K562 (cell line): ENCODE results near the gene TOR1B. TPM values are rescaled to one million over a fixed set of nuclear protein-coding genes. Genes with fewer than 3 reads are reported as not detected.
A peak's percentile ranks its signal among the peaks of the same experiment; 100 is the strongest.

ENCODE experiments used
- EGR1 ChIP-seq: fragments of 450-650 bp; conservative IDR thresholded peaks from 2 replicates; pipeline ENCODE4 v1.6.1; 2017; ENCODE audit warnings: mild to moderate bottlenecking
- FOXA3 ChIP-seq, 2 experiments: fragments of 450-650 bp in 1 of 2; sonication (generic) in 1 of 2; formaldehyde crosslinking; IDR thresholded peaks in 1 of 2; conservative IDR thresholded peaks in 1 of 2; 2 replicates each; pipeline versions ENCODE4 v1.4.0 to v1.8.0; 2020 to 2022; ENCODE audit warnings: mild to moderate bottlenecking in 2 of 2, missing genetic modification reagents in 1 of 2
- KDM2B ChIP-seq: fragments of 250-450 bp; sonication (Bioruptor Pico); IDR thresholded peaks from 2 replicates; pipeline ENCODE4 v1.8.0; 2021; ENCODE audit warnings: mild to moderate bottlenecking, moderate library complexity
- KLF6 ChIP-seq: fragments of 250-450 bp; sonication (Bioruptor Pico); IDR thresholded peaks from 2 replicates; pipeline ENCODE4 v1.4.0; 2020; ENCODE audit warnings: mild to moderate bottlenecking, moderate library complexity, borderline replicate concordance
- MEIS2 ChIP-seq: fragments of 450-650 bp; IDR thresholded peaks from 2 replicates; pipeline ENCODE4 v1.6.1; 2014; ENCODE audit warnings: mild to moderate bottlenecking; ENCODE audit not compliant: partially characterized antibody
- NFE2L1 ChIP-seq: fragments of 450-650 bp; IDR thresholded peaks from 2 replicates; pipeline ENCODE4 v1.6.1; 2016; ENCODE audit warnings: missing genetic modification characterization, low read depth, mild to moderate bottlenecking, missing compliant biosample characterization, moderate library complexity, borderline replicate concordance
- NR0B1 ChIP-seq: fragments of 450-650 bp; IDR thresholded peaks from one replicate; pipeline ENCODE4 v1.6.1; 2018; ENCODE audit warnings: mild to moderate bottlenecking, moderate library complexity; ENCODE audit not compliant: partially characterized antibody
- NR2C1 ChIP-seq, 2 experiments: fragments of 450-650 bp; IDR thresholded peaks; 2 replicates each; pipeline ENCODE4 v1.6.1; 2017; ENCODE audit warnings: mild to moderate bottlenecking in 2 of 2, antibody characterized with exemption in 1 of 2, inconsistent platforms in 1 of 2, missing compliant biosample characterization in 1 of 2, missing genetic modification characterization in 1 of 2
- SMAD1 ChIP-seq: fragments of 150-350 bp; IDR thresholded peaks from 2 replicates; pipeline ENCODE4 v1.6.1; 2014; ENCODE audit warnings: low read length, low read depth; ENCODE audit not compliant: partially characterized antibody
- TFAP4 ChIP-seq: sonication (generic); formaldehyde crosslinking; IDR thresholded peaks from 2 replicates; pipeline ENCODE4 v1.8.0; 2022; ENCODE audit warnings: missing genetic modification reagents, mild to moderate bottlenecking, moderate library complexity, borderline replicate concordance
- ZC3H4 ChIP-seq: sonication (generic); formaldehyde crosslinking; IDR thresholded peaks from 2 replicates; pipeline ENCODE4 v1.9.0; 2021; ENCODE audit warnings: missing genetic modification reagents, borderline replicate concordance
- ZNF311 ChIP-seq: fragments of 250-450 bp; sonication (Bioruptor Pico); IDR thresholded peaks from 2 replicates; pipeline ENCODE4 v1.4.0; 2020; ENCODE audit warnings: mild to moderate bottlenecking, moderate library complexity
- ZNF384 ChIP-seq: IDR thresholded peaks from 2 replicates; pipeline ENCODE4 v1.6.1; 2012; ENCODE audit warnings: low read depth, low read length, improper control_type of control experiment
- polyA plus RNA-seq, 8 experiments: library from polyadenylated mRNA; depleted of rRNA in 4 of 8; stranded (reverse) in 5 of 8; unstranded in 3 of 8; fragments of >200 nt; fragmentation: Nextera tagmentation in 2 of 8; fragmentation: Illumina TruSeq in 1 of 8; extraction: Ambion mirVana in 2 of 8; extraction: Trizol in 1 of 8; gene quantifications; 2 replicates each; pipeline versions ENCODE4 v1.2.1 to v1.2.3, GENCODE V29; 2011 to 2014; ENCODE audit warnings: inconsistent platforms in 1 of 8, missing spikeins in 1 of 8
- total RNA-seq, 7 experiments: library from RNA; depleted of rRNA in 6 of 7; stranded (reverse); fragments of >200 nt in 6 of 7; fragmentation: Illumina TruSeq in 2 of 7; extraction: Trizol in 2 of 7; gene quantifications; 2 replicates each; pipeline versions ENCODE4 v1.2.1 to v1.2.3, GENCODE V29; 2011 to 2021; ENCODE audit warnings: low replicate concordance in 1 of 7
- TF ChIP-seq, protein P1 (sequence below): sonication (generic); IDR thresholded peaks from 2 replicates; pipeline ENCODE4 v1.6.1; 2016
- TF ChIP-seq, protein P2 (sequence below), 3 experiments: IDR thresholded peaks in 2 of 3; conservative IDR thresholded peaks in 1 of 3; 2 replicates each; pipeline ENCODE4 v1.5.1; 2011 to 2012; ENCODE audit warnings: low read length in 3 of 3, mild to moderate bottlenecking in 3 of 3, control low read depth in 2 of 3, improper control_type of control experiment in 1 of 3, inconsistent platforms in 1 of 3, low read depth in 1 of 3, mixed read lengths in 1 of 3, moderate library complexity in 1 of 3; ENCODE audit not compliant: insufficient read depth in 2 of 3
- TF ChIP-seq, protein P3 (sequence below), 2 experiments: fragments of 150-350 bp in 1 of 2; IDR thresholded peaks; 2 replicates each; pipeline ENCODE4 v1.6.1; 2012 to 2016; ENCODE audit warnings: low read depth in 2 of 2, low read length in 2 of 2, mild to moderate bottlenecking in 1 of 2, moderate library complexity in 1 of 2

The TOR1B gene
- total and polyA plus RNA-seq, 9 of the 15 experiments (the other 6 are each of a cell fraction or from before 2014, with no cell fraction given), result 4.2 to 36.5 (median 24.6) TPM

- TF ChIP-seq, protein P1, sequence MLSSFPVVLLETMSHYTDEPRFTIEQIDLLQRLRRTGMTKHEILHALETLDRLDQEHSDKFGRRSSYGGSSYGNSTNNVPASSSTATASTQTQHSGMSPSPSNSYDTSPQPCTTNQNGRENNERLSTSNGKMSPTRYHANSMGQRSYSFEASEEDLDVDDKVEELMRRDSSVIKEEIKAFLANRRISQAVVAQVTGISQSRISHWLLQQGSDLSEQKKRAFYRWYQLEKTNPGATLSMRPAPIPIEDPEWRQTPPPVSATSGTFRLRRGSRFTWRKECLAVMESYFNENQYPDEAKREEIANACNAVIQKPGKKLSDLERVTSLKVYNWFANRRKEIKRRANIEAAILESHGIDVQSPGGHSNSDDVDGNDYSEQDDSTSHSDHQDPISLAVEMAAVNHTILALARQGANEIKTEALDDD, result peak; percentile 28; the same call in 1 of the 2 replicates
- TF ChIP-seq KLF6 (CRISPR knock-in tag), result no peak
- TF ChIP-seq EGR1, result no peak
- peak; percentile 74 for TF ChIP-seq TFAP4 (CRISPR knock-in tag)
- no peak for TF ChIP-seq NFE2L1 (tag)
- peak; percentile 80; the same call in 1 of the 2 replicates for TF ChIP-seq ZC3H4 (CRISPR knock-in tag)
- no peak for TF ChIP-seq SMAD1
- peak; percentile 54 for TF ChIP-seq MEIS2
- no peak for TF ChIP-seq FOXA3 (CRISPR knock-in tag; conservative IDR thresholded peaks at IDR 0.05 in 1 of 2, IDR thresholded peaks at IDR 0.05 in 1 of 2)
- TF ChIP-seq, protein P2, sequence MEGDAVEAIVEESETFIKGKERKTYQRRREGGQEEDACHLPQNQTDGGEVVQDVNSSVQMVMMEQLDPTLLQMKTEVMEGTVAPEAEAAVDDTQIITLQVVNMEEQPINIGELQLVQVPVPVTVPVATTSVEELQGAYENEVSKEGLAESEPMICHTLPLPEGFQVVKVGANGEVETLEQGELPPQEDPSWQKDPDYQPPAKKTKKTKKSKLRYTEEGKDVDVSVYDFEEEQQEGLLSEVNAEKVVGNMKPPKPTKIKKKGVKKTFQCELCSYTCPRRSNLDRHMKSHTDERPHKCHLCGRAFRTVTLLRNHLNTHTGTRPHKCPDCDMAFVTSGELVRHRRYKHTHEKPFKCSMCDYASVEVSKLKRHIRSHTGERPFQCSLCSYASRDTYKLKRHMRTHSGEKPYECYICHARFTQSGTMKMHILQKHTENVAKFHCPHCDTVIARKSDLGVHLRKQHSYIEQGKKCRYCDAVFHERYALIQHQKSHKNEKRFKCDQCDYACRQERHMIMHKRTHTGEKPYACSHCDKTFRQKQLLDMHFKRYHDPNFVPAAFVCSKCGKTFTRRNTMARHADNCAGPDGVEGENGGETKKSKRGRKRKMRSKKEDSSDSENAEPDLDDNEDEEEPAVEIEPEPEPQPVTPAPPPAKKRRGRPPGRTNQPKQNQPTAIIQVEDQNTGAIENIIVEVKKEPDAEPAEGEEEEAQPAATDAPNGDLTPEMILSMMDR (IDR thresholded peaks at IDR 0.05 in 2 of 3, conservative IDR thresholded peaks at IDR 0.05 in 1 of 3; ENCODE audit: insufficient read depth in 2 of 3, low read depth in 1 of 3, low read length in 3 of 3), result 0 out of 6 replicates have a peak, but pooled peaks of 1 of the 3 experiments have one; percentile 0
- no peak for TF ChIP-seq NR0B1
- TF ChIP-seq, protein P3, sequence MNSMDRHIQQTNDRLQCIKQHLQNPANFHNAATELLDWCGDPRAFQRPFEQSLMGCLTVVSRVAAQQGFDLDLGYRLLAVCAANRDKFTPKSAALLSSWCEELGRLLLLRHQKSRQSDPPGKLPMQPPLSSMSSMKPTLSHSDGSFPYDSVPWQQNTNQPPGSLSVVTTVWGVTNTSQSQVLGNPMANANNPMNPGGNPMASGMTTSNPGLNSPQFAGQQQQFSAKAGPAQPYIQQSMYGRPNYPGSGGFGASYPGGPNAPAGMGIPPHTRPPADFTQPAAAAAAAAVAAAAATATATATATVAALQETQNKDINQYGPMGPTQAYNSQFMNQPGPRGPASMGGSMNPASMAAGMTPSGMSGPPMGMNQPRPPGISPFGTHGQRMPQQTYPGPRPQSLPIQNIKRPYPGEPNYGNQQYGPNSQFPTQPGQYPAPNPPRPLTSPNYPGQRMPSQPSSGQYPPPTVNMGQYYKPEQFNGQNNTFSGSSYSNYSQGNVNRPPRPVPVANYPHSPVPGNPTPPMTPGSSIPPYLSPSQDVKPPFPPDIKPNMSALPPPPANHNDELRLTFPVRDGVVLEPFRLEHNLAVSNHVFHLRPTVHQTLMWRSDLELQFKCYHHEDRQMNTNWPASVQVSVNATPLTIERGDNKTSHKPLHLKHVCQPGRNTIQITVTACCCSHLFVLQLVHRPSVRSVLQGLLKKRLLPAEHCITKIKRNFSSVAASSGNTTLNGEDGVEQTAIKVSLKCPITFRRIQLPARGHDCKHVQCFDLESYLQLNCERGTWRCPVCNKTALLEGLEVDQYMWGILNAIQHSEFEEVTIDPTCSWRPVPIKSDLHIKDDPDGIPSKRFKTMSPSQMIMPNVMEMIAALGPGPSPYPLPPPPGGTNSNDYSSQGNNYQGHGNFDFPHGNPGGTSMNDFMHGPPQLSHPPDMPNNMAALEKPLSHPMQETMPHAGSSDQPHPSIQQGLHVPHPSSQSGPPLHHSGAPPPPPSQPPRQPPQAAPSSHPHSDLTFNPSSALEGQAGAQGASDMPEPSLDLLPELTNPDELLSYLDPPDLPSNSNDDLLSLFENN (IDR thresholded peaks at IDR 0.05; ENCODE audit: low read depth in 2 of 2, low read length in 2 of 2), result no peak
- TF ChIP-seq KDM2B (CRISPR knock-in tag), result no peak
- no peak for TF ChIP-seq ZNF311 (CRISPR knock-in tag)
- TF ChIP-seq ZNF384, result no peak
- peak; percentile 64 for TF ChIP-seq NR2C1 (IDR thresholded peaks at IDR 0.05)
- peak; percentile 89 for TF ChIP-seq NR2C1 (tag; IDR thresholded peaks at IDR 0.05)
These were observed 43.0 kb upstream of the TOR1B start (continued) for GRCh38 chr9:129759804-129760502.
